Amniotic stem cell (primary cell): ENCODE results near the gene JMJD6.
A peak's percentile ranks its signal among the peaks of the same experiment; 100 is the strongest.
"Not testable (repeated sequence)": the region's sequence is repeated elsewhere in the genome, so short reads cannot be mapped to it uniquely, and the experiment has no call there.

ENCODE experiments used
- DNase-seq: peaks from one replicate; lab custom pipeline; 2025; lab: John Stamatoyannopoulos, UW

The JMJD6 gene

DNA sequence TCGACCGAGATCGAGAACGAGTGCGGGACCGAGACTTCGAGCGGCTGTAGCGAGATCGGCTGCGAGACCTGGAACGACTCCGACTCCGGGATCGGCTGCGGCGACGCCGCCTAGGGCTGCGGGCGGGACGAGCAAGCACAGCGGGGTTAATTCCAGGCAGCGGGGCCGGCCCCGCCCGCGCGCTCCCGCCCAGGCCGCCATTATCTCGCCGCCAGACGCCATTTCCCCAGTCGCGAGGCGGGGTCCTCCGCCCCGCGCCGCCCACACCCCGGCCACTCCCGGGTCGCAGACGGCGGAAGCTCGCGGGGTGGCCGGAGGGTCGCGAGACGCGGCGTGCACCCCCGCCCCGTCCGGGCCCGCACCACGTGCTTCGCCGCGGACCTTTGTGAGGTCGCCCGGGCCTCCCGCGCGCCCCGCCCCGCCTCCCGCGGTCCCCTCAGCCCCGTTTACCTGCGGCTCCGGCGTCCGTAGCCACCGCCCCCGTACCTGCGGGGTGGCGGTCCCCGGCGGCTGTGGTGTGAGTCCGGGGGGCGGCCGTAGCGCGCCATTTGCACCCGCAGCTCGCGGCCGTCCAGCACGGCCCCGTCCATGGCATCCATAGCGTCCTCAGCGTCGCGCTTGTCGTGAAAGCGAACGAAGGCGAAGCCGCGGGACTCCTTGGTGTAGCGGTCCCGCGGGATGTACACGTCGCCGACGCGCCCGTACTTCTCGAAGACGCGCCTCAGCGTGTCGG is 10.1 kb upstream of the JMJD6 start:
- DNase-seq: peak; percentile 51

GRCh38 chr17:76735586-76736348 is 9.4 kb upstream of the JMJD6 start:
- DNase-seq: no peak

GRCh38 chr17:76735006-76735405 is 8.6 kb upstream of the JMJD6 start:
- no peak for DNase-seq

- DNase-seq: no peak
Measured at GRCh38 chr17:76734080-76734840, 7.9 kb upstream of the JMJD6 start.

- DNase-seq: no peak
Measured at GRCh38 chr17:76733618-76733957, 7.2 kb upstream of the JMJD6 start.

GRCh38 chr17:76732734-76733617 is 6.6 kb upstream of the JMJD6 start:
- no peak for DNase-seq

DNA sequence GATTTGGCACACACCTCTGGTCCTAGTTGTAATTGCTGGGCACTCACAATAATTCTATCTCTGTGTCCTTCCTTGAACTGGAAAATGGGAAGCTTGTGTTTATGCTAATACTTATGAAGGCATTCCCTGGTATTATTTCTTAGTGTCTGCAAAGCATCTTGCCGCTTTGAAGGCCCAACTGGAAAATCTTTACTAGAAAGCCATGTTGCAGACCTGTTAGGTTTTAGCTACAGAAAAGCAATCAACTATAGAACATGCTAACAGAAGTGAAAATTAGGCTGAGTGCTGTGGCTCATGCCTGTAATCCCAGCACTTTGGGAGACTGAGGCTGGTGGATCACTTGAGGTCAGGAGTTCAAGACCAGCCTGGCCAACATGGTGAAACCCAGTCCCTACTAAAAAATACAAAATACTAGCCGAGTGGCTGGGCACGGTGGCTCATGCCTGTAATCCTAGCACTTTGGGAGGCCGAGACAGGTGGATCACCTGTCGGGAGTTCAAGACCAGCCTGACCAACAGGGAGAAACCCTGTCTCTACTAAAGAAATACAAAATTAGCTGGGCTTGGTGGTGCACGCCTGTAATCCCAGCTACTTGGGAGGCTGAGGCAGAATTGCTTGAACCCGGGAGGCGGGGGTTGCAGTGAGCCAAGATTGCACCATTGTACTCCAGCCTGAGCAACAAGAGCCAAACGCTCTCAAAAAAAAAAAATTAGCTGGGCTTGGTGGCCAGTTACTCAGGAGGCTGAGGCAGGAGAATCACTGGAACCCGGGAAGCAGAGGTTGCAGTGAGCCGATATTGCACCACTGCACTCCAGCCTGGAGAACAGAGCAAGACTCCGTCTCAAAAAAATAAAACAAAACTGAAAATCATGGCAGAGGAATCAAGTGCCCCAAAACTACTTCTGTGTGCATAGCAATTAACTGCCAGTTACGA is 5.7 kb upstream of the JMJD6 start:
- not testable (repeated sequence) for DNase-seq

- DNase-seq: no peak
Measured at GRCh38 chr17:76727745-76728456, 1.5 kb upstream of the JMJD6 start.

DNA sequence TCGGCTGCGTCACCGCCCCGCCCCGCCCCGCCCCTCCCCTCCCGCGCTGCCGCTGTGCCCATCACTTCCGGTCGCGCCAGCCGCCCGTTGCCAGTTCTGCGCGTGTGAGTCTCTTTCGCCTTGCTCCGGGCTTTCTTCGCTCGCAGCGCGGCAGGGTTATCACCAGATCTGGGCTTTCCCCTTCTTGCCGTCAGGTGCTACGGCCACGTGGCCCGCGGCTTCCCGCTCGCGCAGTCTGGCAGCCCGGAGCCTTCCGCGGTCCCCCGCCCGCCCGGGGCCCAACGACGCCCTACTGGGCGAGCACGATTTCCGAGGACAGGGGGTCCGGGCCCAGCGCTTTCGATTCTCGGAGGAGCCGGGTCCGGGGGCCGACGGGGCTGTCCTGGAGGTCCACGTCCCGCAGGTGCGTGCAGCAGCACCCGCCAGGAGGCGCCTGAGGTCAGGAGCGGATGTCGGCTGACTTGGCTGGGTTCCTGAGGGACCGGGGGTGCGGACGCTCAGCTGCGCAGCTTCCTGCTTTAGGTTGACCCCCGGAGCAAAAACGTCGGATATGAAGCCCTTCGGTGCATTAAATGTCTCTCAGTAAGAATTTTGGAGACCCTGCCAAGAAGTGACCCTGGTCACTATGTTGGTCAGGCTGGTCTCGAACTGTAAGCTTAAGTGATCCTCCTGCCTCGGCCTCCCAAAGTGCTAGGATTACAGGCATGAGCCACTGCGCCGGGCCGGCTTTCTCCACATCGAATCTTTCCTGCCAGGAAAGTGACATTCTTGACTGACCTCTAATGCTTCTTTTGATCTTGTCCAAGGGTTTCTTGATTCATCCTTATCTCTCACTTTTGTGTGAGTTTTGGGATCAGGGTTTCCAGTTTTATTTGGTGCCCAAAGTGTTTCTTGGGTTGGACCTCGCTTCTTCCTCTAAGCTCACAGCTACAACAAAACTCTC is 641 bp upstream of the JMJD6 start, which contains the start of gene METTL23:
Gene METTL23 (plus strand): TSS at position 64 of the 943 bp plus-strand sequence. CDS start 2,872 bp downstream, outside the sequence.
- no peak for DNase-seq

DNA sequence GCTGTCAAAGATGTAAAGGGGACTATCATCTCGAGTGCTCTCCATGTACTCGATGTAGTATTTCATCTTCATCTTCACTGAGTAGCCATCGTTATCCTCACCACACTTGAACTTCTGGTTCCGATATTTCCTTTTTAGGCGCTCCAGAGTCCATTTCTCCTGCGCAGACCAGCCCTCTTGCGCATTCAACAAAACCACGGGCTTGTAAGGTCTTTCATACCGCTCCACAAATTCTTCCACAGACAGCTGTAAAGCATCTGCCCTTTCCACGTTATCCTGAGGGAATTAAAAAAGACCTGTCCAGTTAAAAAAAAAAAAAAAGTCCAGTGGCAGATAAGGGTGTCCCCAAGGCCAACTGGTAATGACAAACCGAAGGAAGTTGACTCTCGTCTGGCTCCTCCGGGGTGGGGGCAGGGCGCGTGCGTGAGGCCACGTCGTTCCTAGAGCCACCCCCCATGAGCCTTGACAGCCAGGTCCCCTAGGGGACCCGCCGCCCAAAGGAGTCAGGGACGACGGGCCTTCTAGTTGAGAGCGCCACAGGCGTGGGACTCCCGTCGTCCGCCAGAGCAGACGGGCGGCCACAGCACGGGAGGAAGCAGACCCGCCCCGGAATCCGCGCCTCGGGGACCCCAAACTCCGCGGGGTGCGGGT is 701 bp downstream of the JMJD6 start:
- DNase-seq: no peak

- no peak for DNase-seq
Measured at GRCh38 chr17:76723812-76724211, 2.6 kb downstream of the JMJD6 start.

DNA sequence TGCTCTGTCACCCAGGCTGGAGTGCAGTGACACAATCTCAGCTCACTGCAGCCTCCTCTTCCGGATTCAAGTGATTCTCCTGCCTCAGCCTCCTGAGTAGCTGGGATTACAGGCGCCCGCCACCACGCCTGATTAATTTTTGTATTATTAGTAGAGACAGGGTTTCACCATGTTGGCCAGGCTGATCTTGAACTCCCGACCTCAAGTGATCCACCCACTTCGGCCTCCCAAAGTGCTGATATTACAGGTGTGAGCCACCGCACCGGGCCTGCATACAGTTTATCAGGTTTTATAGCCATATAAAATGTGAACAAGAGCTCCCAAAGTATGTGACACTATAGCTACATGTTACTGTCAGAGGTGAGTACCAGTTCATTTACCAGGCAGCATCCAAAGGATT is 3.4 kb downstream of the JMJD6 start:
- DNase-seq: not testable (repeated sequence)

DNA sequence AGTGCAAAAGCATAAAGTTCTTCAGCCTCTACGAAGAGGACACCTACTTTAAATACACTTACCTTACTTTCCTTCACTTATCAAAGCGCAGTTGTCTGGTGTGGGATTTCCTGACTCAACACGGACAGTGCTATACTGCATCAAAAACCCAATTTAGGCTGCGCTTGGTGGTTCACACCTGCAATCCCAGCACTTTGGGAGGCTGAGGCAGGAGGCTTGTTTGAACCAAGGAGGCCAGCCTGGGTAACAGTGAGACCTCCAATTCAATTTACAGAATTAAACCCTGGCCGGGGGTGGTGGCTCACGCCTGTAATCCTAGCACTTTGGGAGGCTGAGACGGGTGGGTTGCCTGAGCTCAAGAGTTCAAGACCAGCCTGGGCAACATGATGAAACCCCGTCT is 4.1 kb downstream of the JMJD6 start:
- DNase-seq: no peak

GRCh38 chr17:76721463-76721862 is 4.9 kb downstream of the JMJD6 start:
- DNase-seq: no peak

GRCh38 chr17:76720941-76721340 is 5.5 kb downstream of the JMJD6 start:
- no peak for DNase-seq

DNA sequence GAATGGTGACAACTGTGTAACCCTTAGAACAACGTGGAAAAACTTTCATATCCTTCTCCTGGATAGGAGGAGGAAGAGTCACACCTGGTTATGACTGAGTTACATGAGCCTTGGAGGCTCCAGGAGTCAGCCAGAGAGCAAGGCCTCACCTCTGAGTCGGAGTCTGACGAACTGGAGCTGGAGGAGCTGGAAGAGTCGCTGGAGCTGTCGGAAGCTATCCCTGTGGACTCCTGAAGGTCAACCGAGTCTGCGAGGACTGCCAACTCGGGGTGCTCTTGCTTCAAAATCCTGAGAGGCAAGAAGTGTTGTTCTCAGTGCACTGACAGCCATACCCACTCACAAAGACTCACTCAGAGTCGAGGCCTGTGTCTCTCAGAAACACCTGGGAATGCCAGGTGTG is 6.2 kb downstream of the JMJD6 start:
- DNase-seq: no peak

GRCh38 chr17:76718516-76718915 is 7.9 kb downstream of the JMJD6 start:
- no peak for DNase-seq

DNA sequence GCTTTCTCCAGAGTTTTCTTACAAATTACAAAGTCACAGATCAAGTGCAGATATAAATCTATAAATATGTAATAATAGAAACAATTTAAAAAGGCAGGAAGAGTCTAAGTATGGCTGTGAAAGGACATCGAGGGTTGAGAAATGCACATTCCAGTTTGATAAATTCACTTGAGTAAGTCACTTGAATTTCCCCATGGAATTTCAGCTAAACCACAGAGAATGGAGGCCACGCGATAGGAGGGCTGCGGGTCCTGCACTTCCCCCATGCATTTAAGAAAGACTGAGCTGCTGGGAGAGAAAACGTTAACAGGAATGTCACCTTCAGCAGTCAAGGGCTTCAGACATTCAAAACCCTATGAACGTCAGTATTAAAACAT is 9.6 kb downstream of the JMJD6 start:
- DNase-seq: peak; percentile 47
